ENCODE data around the gene MOCOS. TPM values are rescaled to one million over a fixed set of nuclear protein-coding genes. Genes with fewer than 3 reads are reported as not detected.

The MOCOS gene
- total and polyA plus RNA-seq, 2 of the 8 experiments (the other 6 are each of a cell fraction or from before 2014, with no cell fraction given) = 4.7 to 5.8 TPM

GRCh38 chr18:36249392-36249791 is 62.1 kb downstream of the MOCOS start (continued):
- no peak for TF ChIP-seq GABPA (IDR thresholded peaks at IDR 0.05; ENCODE audit: borderline replicate concordance, insufficient read depth, low read length)
- no peak for TF ChIP-seq KDM4A (IDR thresholded peaks at IDR 0.05; ENCODE audit: low read depth, low read length, severe bottlenecking)
- no peak for TF ChIP-seq TAF7 (optimal IDR thresholded peaks at IDR 0.05; ENCODE audit: borderline replicate concordance, low read depth, low read length)

Data from H1 (cell line).